A204.1 (cell line): ENCODE data around the gene HOXA4.

ENCODE experiments used
- FAIRE-seq: peaks from 2 replicates; lab custom pipeline; 2012; peaks lifted over from hg19 to GRCh38; lab: Jason Lieb, UNC

HOXA4 gene

GRCh38 chr7:27169658-27170425 lies 39.3 kb upstream of the HOXA4 start:
- no peak for FAIRE-seq

DNA sequence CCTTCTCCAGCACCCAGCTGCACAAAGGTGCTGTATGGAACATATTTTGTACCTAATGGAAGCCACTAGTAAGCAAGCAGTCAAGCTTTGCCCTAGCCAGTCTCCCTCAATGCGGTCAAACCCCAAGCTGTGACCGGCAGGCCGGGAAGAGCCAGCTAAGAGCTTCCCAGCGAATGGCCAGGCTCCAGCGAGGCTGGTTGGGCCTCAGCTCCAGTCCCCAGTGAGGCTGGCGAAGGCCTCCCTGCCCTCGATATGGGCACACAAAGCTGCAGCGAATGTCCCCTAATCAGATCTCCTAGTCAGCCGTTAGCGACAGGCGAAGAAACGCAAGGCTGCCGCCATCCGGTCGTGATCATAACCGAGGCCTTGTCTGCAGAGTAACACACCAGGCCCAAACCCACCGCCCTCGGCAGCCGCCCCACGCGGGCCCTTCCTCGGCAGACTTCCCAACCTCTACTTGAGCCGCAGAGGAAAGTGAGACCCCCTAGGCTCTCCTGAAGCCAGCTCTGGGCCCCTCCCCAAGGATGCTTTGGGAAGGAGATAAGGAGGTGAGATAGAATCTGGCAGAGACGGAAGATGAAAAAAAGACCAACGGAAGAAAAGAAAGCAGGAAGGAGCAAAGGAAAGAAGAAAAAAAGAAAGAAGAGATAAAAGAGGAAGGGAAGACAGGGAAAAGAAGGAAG lies 37.8 kb upstream of the HOXA4 start:
- FAIRE-seq = no peak

- no peak for FAIRE-seq
Measured at GRCh38 chr7:27167916-27168264, 37.3 kb upstream of the HOXA4 start.

DNA sequence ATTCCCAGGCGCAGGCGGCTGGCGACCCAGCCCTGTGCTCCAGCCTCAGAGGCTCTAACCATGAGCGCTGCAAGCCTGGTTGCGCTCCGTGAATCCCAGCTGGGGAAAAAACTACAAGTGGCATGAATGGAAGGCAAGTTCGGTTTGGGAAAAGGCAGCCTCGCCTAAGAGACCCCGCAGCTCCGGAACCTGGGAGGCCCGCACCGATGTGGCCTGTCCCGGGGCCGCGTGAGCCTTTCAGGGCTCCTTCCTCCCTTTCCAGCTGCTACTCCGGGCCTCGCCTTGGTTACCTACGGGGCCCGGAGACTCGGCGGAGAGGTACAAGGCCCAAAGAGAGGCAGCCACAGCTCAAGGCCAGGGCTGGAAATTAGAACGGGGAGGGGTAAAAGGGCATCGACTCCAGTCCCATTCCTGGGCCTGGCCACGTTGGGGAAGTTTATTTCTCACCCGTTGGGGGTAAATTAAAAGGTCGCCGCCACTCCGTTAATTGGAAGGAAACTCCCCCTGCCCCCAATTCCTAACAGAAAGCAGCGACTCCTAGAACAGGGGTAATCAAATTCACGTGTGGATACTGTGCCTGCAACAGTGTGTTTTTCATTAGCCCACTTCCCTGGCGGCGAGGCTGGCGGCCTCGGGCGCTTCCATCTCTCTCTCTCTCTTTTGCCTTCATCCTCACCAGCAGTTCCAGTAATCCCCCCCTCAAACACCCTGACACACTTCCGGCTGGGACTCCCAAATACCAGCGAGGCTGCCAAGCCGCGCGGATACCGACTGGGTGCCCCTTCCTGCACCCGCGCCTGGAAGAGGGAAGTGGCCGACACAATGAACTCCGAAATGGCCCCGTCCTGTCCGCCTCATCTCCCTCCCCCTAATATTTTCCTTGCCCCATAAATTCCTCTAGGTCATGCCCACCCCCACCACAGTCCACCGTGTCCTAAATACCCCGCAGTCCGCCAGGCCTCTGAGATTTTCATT lies 36.3 kb upstream of the HOXA4 start:
- FAIRE-seq = no peak

DNA sequence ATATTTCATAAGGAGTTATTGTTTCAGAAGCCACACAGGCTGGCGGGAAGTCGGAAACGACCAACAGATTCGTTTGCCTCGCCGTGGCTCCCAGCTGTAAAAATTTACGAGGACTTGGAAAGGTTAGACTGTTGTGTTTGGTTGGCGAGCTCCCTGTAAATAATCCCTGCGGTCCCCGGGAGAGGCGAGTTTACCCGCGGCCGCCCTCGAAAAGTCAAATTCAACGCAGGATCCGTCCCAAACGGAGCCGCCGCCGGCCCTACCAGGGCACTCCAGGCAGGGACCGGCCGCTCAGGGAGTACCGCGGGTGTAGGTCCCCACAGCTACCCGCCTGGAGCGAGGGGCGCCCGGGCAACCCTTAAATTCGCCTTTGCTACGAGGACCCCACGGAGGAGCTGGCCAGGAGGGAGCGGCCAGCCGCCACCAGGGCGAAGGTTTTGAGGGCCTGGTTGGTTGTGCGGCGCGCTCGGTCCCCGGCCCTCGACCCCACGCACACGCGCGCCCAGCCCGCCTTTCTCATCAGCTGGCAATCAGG lies 35.5 kb upstream of the HOXA4 start:
- no peak for FAIRE-seq

DNA sequence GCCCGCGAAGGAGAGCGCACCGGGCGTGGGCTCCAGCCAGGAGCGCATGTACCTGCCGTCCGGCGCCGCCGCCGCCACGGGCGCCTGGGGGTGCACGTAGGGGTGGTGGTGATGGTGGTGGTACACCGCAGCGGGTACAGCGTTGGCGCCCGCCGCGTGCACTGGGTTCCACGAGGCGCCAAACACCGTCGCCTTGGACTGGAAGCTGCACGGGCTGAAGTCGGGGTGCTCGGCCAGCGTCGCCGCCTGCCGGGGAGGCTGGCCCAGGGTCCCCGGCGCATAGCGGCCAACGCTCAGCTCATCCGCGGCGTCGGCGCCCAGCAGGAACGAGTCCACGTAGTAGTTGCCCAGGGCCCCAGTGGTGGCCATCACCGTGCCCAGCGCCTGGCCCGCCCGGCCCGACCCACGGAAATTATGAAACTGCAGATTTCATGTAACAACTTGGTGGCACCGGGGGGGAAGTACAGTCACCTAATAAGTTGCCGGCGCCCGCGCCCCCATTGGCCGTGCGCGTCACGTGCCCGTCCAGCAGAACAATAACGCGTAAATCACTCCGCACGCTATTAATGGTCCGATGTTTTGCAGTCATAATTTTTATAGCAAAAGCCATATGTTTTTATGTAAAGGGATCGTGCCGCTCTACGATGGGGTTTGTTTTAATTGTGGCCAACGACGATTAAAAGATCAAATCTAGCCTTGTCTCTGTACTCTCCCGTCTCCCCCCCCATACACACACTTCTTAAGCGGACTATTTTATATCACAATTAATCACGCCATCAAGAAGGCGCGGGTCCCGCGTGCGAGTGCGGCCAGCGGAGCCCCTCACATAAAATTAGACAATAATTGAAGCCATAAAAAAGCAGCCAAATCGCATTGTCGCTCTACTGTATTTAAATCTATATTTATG lies 34.8 kb upstream of the HOXA4 start, which contains the start of gene HOXA9:
TSS of gene HOXA9 (minus strand) at position 449 of the 907 bp plus-strand sequence. CDS start at position 369, 80 bp downstream.
- no peak for FAIRE-seq

- FAIRE-seq = no peak
Measured at GRCh38 chr7:27164367-27165088, 34.0 kb upstream of the HOXA4 start.

- no peak for FAIRE-seq
Measured at GRCh38 chr7:27164045-27164366, 33.4 kb upstream of the HOXA4 start.

DNA sequence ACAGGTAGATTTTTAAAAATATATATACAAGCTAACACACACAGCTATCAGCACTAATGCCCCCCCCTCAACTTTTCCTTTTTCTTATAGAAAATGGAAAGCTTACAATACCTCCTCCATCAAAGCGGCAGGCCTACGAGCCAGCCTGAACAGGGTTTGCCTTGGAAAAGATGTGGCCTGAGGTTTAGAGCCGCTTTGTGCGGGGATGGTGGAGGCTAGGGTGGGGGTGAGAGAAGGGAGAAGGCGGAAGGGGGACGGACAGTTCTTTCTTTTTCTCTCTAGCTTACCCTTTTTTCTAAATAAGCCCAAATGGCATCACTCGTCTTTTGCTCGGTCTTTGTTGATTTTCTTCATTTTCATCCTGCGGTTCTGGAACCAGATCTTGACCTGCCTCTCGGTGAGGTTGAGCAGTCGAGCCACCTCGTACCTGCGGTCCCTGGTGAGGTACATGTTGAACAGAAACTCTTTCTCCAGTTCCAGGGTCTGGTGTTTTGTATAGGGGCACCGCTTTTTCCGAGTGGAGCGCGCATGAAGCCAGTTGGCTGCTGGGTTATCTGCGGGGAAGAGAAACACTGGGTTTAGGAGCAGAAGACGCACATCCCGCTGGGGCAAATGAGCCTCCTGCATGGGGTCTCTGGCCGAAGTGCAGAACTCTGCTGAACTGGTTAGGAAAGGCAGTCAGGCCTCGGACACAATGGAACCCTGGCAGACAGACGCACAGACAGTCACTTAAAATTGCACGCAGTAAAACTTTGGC lies 32.9 kb upstream of the HOXA4 start:
- FAIRE-seq = no peak

DNA sequence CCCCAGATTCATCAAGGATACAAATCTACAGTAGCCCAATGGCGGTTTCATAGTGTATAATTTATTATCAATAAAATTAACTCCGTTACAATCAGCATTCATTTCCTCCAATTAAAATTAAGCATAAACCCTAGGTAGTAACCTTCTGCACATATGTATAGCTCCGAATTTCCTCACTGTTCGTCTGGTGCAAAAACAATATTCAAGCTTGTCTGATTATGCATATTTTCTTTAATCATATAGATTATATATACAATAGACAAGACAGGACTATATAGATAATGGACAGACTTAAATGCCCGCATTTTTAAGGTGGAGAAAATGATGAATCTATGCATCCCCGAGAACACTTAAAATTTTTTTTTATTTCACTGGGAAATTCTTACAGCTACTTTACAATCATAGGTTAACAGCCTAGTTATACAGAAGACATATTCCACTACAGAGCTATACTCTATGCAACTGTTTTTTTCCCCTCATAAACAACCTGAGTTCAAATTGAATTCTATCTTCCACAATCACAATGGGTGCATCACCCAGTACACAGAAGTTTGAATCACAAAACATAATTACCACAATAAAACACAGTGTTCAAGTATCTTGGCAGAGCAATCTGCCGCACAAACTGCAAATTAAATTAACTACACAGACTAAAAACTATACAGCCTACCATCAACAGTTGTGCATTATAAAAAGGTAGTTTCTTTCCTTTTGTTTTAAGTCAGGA lies 32.2 kb upstream of the HOXA4 start:
- FAIRE-seq = no peak

DNA sequence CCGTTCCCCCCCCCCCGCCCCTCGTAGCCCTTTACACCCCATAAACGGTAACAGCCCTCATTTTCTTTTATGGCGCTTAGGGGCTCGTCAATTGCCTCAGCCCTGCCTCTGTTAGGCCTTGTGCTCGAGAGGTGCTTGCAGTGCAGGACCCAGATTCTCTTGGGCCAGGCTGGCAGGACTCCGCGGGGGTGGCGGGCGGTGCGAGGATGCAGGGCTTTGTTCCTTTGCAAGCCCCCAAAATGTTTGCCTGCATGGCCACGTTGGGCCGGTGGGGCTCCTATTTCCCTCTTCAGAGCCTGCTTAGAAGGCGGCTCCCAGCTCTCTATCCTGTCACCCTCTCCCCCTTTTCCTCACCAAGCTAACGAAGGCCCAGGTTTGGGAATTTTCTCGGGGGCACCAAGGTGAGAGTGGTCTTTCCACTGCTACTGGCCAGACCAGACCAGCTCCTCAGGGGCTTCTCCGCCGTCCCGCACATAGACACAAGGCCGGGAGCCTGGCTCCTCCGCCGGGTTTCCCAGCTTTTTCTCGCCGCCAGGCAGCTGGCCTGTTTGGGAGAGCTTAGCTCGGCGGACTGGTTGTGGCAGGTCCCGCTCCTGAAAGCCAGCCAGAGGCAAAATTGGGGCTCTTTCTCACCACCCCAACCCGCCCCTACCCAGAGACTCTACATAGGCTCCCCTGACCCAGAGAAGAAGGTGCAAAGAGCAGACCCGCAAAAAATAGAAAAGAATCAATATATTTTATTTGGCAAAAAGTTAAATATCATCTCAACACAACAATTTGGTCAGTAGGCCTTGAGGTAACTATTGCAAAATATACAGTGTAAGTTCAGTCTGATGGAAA lies 31.4 kb upstream of the HOXA4 start:
- FAIRE-seq = no peak

DNA sequence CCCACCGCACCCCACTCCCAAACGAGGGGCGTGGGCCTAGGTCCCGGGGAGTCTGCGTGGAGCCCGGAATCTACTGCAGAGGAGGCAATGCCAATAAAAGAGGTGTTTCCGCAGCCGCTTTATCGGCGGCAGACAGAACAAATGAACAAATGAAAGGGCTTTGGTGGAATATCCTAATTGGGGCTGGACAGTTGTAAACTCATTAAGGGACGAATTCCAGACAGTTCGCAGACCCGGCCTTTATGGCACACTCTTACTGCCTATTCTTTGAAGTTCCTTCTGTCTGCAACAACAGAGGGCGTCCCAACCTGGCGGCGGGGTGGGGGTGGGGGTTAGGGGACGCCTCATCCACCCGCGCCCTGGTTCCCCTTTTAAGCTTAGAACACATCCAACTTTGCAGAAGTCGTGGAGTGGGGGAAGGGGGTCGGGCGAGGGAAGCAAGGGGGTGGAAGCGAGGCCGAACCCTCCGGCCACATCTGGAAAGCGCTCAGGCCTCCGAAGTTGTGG lies 30.7 kb upstream of the HOXA4 start:
- FAIRE-seq = no peak

DNA sequence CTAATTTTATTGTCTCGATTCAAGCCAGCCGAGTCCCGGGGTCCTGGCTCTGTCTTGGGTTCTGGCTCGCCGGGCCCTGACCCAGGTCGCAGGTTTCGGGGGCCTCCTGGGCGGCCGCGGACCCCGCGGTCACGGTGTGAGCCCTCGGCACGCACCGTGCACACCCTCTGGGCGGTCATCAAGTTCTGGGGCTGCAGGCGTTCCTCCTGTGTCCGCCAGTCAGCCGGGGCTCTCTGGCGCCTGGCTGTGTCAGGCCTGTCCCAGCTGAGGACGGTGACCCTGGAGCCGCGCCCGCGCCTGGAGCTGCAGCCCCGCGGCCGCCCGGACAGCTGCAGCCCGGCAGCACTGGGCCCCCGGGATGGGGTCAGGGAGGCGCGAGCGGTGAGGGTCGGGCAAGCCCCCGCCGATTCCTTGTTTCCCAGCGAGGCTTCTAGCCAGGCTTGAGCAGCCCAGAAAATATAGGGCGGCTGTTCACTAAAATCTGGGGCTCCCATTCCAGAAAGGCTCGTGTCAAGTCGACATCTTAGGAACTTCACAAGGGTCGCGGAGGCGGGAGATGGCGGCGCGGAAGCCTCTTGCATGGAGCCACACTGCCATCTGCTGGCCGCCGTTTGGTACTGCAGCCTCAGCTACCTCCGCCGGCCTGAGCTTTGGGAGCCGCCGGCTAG lies 30.1 kb upstream of the HOXA4 start:
- peak; percentile 19 for FAIRE-seq

DNA sequence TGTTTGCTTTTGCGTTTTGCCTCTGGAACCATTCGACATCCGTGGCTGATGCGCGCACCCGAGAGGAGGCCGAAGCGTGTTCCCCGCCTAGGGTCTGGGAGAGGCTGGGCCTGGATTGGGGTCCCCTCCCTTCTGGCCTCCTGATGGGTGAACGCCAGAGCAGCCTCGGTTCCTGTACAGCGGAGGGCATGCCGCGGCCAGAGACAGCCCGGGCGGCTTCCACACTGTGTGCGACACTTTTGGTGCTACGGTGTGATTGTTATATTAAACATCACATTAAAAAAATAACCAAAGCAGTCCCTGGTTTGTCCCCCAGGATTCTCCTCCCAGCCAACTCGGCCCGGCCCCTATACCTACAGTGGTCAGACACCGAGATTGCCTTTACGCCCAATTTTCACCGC lies 29.6 kb upstream of the HOXA4 start:
- no peak for FAIRE-seq

DNA sequence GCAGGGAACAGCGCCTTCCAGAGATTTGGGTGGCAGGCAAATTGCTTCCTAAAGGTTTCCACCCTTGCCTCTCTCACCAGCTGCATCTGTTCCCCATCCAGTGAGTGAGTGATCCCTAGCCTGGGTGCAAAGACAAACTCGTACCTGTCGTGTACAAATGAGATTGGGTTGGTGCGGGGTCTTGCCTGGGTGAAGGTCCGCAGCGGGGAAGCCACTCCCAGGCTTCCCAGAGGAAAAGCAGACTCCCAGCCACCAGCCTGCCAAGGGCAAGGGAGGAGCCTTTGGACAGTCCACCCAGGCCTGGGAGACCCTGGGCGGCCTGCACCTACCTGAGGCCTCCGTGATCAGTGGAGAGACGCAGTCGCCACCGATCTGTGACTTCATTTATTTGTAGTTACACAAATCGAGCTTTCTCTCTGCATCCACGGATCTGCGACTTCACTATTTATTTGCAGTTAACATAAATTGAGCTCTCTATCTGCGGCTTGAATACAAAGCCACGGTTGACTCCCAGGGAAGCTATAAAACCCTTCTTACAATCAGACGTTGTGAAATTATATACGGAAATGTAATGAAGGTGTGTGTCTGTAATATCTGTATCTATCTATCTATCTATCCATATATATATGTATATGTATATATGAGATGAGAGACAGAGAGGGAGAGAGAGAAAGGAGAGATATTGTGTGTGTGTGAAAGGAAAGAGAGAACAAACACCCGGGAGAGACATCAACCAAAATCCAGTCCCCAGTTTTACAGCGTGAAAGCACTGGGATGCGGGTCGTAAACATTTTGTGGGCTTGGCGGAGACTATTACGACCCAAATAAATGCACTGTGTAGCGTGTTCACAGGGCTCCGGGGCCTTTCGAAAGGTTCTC lies 28.9 kb upstream of the HOXA4 start:
- no peak for FAIRE-seq

DNA sequence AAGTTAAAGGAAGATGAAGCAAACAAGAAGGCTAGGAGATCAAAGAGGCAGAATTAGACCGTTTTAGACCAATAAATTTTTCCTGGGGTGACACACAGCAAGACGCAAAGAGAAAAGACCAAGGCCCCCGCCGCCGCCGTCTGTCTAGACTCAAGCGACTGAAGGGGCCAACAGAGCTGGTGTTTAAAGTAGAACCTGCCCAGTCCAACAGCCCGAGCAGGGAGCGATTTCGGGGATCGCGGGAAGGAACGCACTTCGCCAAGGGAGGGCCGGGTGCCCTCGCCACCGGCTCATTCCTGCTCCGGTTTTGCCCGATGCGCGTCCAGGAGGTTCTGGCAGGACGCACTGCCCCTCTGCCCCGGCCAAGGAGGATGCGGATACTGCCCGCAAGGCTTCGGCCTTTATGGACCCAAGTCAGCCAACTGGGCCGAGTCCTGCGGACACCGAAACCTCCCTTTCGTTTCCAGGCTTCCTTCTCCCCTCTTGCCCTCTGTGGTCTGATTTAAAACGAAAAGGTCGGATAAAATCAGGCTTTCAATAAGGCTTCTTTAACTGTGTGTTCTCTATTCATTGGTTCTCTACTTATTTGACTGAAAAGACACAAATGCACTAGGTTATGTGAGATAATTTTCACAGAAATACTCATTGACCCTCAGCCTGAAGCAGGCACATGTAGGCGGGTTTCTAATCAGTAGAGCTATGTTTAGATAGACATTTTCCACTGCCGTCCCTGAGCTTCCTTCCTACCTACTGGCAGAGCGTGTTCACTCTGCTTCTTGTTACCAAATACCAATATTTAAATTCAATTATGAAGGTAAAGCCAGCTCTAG lies 28.1 kb upstream of the HOXA4 start:
- FAIRE-seq = no peak
